NT2/D1 (cell line): ENCODE data around the gene UBN2.
"Not testable (repeated sequence)": the region's sequence is repeated elsewhere in the genome, so short reads cannot be mapped to it uniquely, and the experiment has no call there.

Experiments used
- DNase-seq: peaks from one replicate; pipeline ENCODE4 v3.0.0-alpha.2; 2011; ENCODE audit warnings: low read depth, low spot score
- H3K27me3 ChIP-seq: 2 replicates; pipeline ENCODE4 v1.6.0; 2011; ENCODE audit warnings: mild to moderate bottlenecking; ENCODE audit not compliant: insufficient read length, insufficient read depth
- H3K36me3 ChIP-seq: 2 replicates; pipeline ENCODE4 v1.6.1; 2011; ENCODE audit warnings: mild to moderate bottlenecking, low read length, mixed read lengths; ENCODE audit not compliant: insufficient read depth, insufficient read length
- H3K4me1 ChIP-seq: 2 replicates; pipeline ENCODE4 v1.5.1; 2011; ENCODE audit not compliant: insufficient read depth, insufficient read length
- H3K4me3 ChIP-seq: 2 replicates; pipeline ENCODE4 v1.5.1; 2011; ENCODE audit warnings: low read depth; ENCODE audit not compliant: insufficient read length
- H3K9ac ChIP-seq: 2 replicates; pipeline ENCODE4 v1.6.0; 2011; ENCODE audit warnings: low read depth; ENCODE audit not compliant: insufficient read length
- H3K9me3 ChIP-seq: 2 replicates; pipeline ENCODE4 v1.5.1; 2011; ENCODE audit warnings: mild to moderate bottlenecking, low read length; ENCODE audit not compliant: insufficient read depth
- SUZ12 ChIP-seq: IDR thresholded peaks from 2 replicates; pipeline ENCODE4 v1.6.1; 2011; ENCODE audit not compliant: insufficient read length, insufficient read depth; ENCODE audit errors: extremely low read depth
- YY1 ChIP-seq: IDR thresholded peaks from 2 replicates; pipeline ENCODE4 v1.6.1; 2011; ENCODE audit not compliant: insufficient read length, insufficient read depth
- ZNF274 ChIP-seq: IDR thresholded peaks from 2 replicates; pipeline ENCODE4 v1.6.1; 2011; ENCODE audit warnings: mild to moderate bottlenecking, low read depth, low read length

Gene UBN2

DNA sequence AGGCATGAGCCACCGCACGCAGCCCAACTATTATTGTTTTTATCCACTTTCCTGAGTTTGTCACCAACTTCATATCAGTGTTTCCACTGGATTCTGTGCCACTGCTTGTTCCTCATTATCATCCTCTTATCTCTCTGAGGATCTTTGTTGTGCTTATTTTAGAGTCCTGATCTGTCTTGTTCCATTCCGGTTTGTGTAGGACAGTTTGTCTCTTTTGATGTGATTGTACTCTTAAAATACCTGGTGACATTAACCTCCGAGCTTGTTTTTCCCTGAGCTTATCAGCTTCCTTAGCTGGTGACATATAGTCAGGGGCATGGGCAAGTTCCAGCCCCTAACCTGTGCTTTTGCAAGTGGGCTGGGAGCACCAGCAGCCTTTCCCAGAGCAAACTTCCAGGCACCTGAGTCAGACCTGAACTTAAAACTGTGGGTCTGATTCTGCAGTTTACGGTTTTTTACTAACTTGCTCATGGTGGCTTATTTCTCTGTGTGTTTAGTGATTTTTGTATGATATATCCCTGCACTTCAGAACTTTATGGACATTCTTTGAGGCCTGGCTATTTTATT is 87.0 kb downstream of the UBN2 start:
- DNase-seq = no peak
- TF ChIP-seq ZNF274 (no peak), YY1 (no peak), SUZ12 (no peak)
- Histone ChIP-seq H3K9ac (no peak overlapping the region), H3K9me3 (no peaks in the 10 kb centered on the region), H3K27me3 (no peaks in the 10 kb centered on the region), H3K36me3 (no peaks in the 10 kb centered on the region), H3K4me1 (peaks cover 4% of the 10 kb centered on the region), H3K4me3 (no peak overlapping the region)

DNA sequence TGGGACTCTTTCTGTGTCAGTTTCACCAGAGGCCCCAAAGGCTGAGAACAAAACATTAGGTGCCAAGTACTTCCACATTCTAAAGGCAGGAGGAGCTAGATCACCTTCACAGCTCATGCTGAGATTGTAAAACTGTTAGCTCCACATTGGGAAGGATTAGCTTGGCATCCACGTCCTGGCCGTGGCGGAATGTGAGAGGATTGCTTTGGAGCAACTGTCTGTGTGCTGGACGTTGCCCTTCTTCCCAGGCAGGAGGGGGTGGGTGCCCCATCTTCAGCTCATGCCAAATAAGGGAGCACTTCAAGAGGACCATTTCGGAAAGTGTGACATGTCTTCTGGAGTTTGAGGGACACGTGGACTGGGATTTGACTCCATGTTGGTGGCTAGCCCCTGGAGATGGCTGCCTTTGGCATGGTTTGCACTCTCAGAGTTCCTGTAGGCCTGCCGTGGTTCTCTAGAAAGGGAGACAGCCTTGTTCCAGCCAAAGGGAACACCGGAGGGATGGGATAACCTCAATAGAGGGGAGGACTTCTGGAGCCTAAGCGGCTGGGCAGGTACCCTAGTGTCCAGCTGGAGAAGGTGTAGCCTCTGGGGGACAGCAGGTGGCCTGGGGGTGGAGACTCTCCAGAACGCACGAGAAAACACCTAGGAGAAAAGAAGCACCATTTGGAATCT is 90.2 kb downstream of the UBN2 start:
- no peaks in the 10 kb centered on the region for H3K9me3 ChIP-seq
- H3K36me3 ChIP-seq = no peaks in the 10 kb centered on the region
- no peaks in the 10 kb centered on the region for H3K27me3 ChIP-seq
- TF ChIP-seq YY1 = no peak
- no peak overlapping the region for H3K4me3 ChIP-seq
- no peak for DNase-seq
- H3K4me1 ChIP-seq = peaks cover 4% of the 10 kb centered on the region
- H3K9ac ChIP-seq = no peak overlapping the region

DNA sequence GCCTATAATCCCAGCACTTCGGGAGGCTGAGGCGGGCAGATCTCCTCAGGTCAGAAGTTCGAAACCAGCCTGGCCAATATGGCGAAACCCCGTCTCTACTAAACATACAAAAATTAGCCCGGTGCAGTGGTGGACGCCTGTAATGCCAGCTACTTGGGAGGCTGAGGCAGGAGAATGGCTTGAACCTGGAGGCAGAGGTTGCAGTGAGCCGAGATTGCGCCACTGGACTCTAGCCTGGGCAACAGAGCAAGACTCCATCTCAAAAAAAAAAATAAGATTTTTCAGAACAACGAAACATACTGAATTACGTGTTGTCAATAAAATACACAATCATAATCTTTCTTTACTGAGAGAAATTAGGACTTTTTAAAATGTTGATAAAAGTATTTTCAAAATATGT is 93.7 kb downstream of the UBN2 start:
- H3K4me3 ChIP-seq, H3K27me3 ChIP-seq, H3K36me3 ChIP-seq, H3K9ac ChIP-seq, H3K9me3 ChIP-seq, H3K4me1 ChIP-seq, DNase-seq: not testable (repeated sequence)

DNA sequence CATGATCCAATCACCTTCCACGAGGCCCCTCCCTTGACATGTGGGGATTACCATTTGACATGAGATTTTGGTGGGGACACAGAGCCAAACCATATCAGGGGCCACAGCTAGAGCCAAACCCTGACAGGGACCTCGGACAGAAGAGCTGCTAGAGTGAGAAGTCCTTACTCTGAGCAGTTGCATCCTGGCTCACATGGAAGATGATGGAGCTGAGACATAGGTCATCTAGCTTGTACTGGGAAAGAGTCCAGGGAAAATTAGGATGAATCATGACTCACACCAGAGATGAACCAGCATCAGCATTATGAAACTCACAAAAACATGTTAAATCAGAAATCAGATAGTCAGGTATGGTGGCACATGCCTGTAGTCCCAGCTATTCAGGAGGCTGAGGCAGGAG is 97.3 kb downstream of the UBN2 start:
- Histone ChIP-seq H3K9ac (no peak overlapping the region), H3K4me3 (no peak overlapping the region), H3K4me1 (no peaks in the 10 kb centered on the region), H3K36me3 (no peaks in the 10 kb centered on the region), H3K27me3 (no peaks in the 10 kb centered on the region), H3K9me3 (no peaks in the 10 kb centered on the region)
- no peak for TF ChIP-seq YY1
- TF ChIP-seq SUZ12 = no peak
- no peak for TF ChIP-seq ZNF274
- DNase-seq = no peak

DNA sequence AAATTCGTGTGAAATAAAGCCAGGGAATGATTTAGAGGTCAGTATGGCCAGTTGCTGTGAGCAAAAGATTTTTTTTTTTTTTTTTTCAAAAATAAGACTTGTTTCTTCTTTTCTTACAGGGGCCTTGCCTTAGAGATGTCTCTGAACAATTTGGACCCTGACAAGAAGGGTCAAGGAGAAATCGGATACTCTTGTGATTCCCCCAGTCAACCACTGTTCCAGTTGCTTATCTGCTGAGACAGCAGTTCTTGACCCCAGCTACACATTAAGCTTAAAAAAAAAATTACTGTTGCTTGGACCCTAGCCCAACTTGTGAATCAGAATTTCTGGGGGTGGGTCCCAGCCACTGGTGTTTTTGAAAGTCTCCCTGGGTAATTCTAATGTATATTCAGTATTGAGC is 98.1 kb downstream of the UBN2 start:
- Histone ChIP-seq H3K9ac (no peak overlapping the region), H3K27me3 (no peaks in the 10 kb centered on the region), H3K36me3 (no peaks in the 10 kb centered on the region), H3K4me3 (no peak overlapping the region), H3K4me1 (no peaks in the 10 kb centered on the region), H3K9me3 (no peaks in the 10 kb centered on the region)
- no peak for TF ChIP-seq YY1
- TF ChIP-seq SUZ12 = no peak
- TF ChIP-seq ZNF274 = no peak
- DNase-seq = no peak

DNA sequence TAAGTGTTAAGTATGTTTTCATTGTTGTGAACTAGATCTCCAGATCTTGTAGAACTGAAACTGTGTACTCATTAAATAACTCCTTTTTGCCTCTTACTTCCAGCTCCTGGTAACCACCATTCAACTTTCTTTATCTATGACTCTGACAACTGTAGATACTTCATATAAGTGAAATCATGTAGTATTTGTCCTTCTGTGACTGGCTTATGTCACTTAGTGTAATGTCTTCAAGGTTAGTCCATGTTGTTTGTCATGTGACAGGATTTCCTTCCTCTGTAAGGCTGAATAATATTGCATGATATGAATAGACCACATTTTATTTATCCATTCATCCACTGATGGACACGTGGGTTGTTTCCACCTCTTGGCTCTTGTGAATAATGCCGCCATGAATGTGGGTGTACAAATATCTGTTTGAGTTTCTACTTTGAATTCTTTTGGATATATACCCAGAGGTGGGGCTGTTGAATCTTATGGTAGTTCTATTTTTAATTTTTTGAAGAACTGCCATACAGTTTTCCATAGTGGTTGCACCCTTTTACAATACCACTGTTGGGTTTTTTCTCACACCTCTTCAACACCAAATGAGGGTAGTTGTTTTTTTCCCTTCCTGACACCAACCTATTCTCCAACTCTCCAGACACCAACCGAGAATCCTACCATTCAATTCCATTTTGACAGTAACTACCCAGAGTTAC is 99.4 kb downstream of the UBN2 start:
- H3K9me3 ChIP-seq = no peaks in the 10 kb centered on the region
- no peaks in the 10 kb centered on the region for H3K4me1 ChIP-seq
- no peak overlapping the region for H3K4me3 ChIP-seq
- no peaks in the 10 kb centered on the region for H3K36me3 ChIP-seq
- no peak for DNase-seq
- H3K9ac ChIP-seq = no peak overlapping the region
- no peaks in the 10 kb centered on the region for H3K27me3 ChIP-seq
- TF ChIP-seq YY1 (no peak), ZNF274 (no peak), SUZ12 (no peak)

DNA sequence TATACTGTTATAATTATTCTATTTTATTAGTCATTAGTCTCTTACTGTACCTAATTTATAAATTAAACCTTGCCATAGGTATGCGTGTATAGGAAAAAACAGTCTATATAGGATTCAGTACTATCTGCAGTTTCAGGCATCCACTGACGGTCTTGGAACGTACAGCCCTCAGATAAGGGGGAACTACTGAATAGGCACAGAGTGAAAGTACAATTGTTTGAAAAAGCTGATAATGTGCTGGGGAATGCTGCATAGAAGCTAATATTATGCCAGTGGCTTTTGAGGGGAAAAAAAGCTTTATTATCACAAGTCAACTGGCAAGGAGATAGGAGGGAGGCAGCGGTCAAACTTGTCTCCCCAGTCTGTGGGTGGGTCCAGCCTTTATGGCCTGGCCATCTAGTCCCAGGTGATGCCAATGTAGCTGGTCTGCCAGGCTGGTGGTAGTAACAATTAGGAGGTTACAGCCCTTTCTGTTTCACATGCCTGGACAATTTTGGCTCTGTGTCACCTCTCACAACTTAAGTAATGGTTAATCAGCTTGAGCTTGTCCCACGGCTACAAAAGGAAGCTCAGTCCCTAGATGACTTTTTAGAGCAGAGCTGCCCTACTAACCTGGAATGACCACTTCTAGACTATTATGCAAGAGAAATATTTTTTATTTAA is 101.8 kb downstream of the UBN2 start:
- no peaks in the 10 kb centered on the region for H3K27me3 ChIP-seq
- DNase-seq = no peak
- no peaks in the 10 kb centered on the region for H3K9me3 ChIP-seq
- no peak overlapping the region for H3K9ac ChIP-seq
- H3K4me1 ChIP-seq = no peaks in the 10 kb centered on the region
- no peaks in the 10 kb centered on the region for H3K36me3 ChIP-seq
- no peak overlapping the region for H3K4me3 ChIP-seq
- no peak for TF ChIP-seq YY1
- TF ChIP-seq ZNF274 = no peak
- TF ChIP-seq SUZ12 = no peak

DNA sequence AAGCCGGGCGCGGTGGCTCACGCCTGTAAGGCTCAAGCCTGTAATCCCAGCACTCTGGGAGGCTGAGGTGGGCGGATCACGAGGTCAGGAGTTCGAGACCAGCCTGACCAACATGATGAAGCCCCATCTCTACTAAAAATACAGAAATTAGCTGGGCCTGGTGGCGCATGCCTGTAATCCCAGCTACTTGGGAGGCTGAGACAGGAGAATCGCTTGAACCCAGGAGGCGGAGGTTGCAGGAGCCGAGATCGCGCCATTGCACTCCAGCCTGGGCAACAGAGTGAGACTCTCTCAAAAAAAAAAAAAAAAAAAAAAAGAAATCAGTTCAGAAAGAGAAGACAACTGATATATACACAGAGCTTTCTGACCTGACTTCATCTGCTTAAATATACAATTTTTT is 102.4 kb downstream of the UBN2 start:
- not testable (repeated sequence) for H3K9ac ChIP-seq, H3K4me1 ChIP-seq, H3K27me3 ChIP-seq, H3K9me3 ChIP-seq, H3K36me3 ChIP-seq, H3K4me3 ChIP-seq, DNase-seq
